Measurements from ENCODE around the gene SPTBN5.

SPTBN5 gene

DNA sequence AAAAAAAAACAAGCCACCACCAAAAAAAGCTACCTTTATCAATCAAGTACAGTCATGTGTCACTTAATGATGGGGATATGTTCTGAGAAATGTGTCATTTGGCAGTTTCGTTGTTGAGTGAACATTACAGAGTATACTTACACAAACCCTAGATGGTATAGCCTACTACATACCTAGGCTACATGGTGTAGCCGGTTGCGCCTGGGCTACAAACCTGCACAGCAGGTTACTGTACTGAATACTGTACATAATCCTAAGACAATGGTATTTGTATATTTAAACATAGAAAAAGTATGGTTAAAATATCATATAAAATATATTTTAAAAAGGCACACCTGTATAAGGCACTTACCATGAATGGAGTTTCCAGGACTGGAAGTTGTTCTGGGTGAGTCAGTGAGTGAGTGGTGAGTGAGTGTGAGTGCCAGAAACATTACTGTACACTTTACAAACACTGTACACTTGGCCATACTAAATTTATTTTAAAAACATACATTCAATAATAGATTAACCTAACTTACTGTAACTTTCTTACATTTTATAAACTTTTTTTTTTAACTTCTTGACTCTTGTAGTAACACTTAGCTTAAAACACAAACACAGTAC lies 91.9 kb downstream of the SPTBN5 start:
- no peak overlapping the region for H3K27ac ChIP-seq
- TF ChIP-seq ZFX (IDR thresholded peaks at IDR 0.05; ENCODE audit: borderline replicate concordance): no peak
- TF ChIP-seq, protein P1, sequence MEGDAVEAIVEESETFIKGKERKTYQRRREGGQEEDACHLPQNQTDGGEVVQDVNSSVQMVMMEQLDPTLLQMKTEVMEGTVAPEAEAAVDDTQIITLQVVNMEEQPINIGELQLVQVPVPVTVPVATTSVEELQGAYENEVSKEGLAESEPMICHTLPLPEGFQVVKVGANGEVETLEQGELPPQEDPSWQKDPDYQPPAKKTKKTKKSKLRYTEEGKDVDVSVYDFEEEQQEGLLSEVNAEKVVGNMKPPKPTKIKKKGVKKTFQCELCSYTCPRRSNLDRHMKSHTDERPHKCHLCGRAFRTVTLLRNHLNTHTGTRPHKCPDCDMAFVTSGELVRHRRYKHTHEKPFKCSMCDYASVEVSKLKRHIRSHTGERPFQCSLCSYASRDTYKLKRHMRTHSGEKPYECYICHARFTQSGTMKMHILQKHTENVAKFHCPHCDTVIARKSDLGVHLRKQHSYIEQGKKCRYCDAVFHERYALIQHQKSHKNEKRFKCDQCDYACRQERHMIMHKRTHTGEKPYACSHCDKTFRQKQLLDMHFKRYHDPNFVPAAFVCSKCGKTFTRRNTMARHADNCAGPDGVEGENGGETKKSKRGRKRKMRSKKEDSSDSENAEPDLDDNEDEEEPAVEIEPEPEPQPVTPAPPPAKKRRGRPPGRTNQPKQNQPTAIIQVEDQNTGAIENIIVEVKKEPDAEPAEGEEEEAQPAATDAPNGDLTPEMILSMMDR (IDR thresholded peaks at IDR 0.05): no peak

DNA sequence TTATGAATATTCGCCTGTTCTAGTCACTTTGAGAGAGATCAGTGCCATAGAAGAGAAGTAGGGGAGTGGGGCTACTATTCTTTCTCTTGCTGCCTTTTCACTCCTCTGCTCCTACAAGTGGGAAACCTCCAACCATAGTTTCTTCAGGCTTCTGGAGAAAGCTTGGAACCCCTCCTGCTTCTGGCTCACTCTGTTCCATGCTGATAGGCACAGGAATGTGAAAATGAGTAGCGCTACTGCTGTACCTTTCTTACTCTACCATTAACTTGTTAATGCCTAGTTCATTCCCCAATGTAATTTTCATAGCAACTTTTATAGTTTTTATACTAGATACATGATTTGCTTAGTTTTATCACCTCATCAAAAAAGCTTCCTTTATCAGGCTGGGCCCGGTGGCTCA lies 92.7 kb downstream of the SPTBN5 start:
- TF ChIP-seq ZFX (IDR thresholded peaks at IDR 0.05; ENCODE audit: borderline replicate concordance): no peak
- TF ChIP-seq, protein P1 (IDR thresholded peaks at IDR 0.05): no peak
- H3K27ac ChIP-seq: no peak overlapping the region

GRCh38 chr15:41799488-41799805 lies 94.4 kb downstream of the SPTBN5 start:
- H3K27ac ChIP-seq: no peak overlapping the region
- TF ChIP-seq, protein P1 (IDR thresholded peaks at IDR 0.05): no peak
- no peak for TF ChIP-seq ZFX (IDR thresholded peaks at IDR 0.05; ENCODE audit: borderline replicate concordance)

DNA sequence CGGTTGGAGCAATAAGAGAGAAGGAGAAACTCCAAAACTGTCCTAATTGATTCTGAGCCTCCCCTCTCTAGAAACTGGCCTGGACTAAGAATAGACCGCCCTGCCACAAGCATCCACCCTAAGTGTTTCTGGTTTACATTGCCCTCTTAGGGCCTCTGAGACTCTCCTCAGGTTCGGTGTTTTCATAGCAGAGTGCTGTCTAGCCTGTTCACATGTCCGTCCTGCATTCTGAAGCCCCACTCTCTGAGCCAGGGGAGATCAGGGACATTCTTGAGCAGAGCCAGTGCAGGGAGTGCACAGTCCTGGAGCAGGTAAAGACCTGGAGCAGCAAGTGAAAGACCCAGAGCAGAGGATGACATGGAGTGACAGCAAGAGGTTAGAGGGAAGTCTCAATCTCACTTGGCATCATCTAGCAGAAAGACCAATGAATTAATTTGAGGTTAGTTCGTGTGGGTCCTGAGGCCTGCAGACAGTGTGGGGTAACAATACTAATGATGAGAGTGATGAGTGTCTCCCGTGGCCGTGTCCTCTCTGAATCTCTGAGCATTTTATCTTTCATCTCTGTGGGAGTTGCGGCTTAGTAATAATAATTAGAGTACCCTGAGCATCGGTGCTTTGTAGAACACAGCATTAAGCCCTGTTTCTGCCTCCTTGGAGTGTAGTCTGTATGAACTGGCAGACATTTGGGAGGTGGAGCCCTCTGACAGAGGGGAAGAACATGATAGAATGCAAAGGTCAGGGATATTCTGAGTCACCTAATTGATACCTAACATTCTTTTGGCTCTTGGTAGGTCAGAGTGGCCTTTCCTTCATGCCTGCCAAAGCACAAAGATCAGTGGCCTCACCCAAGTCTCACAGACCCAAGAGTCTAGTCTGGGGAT lies 95.0 kb downstream of the SPTBN5 start:
- TF ChIP-seq, protein P1 (IDR thresholded peaks at IDR 0.05): no peak
- H3K27ac ChIP-seq: no peak overlapping the region
